ENCODE data around the gene CENPX. TPM values are rescaled to one million over a fixed set of nuclear protein-coding genes. Genes with fewer than 3 reads are reported as not detected.

CENPX gene
- total and polyA plus RNA-seq, 2 of the 13 experiments (the other 11 are each of a cell fraction or from before 2014, with no cell fraction given), result 92.7 to 170 TPM

DNA sequence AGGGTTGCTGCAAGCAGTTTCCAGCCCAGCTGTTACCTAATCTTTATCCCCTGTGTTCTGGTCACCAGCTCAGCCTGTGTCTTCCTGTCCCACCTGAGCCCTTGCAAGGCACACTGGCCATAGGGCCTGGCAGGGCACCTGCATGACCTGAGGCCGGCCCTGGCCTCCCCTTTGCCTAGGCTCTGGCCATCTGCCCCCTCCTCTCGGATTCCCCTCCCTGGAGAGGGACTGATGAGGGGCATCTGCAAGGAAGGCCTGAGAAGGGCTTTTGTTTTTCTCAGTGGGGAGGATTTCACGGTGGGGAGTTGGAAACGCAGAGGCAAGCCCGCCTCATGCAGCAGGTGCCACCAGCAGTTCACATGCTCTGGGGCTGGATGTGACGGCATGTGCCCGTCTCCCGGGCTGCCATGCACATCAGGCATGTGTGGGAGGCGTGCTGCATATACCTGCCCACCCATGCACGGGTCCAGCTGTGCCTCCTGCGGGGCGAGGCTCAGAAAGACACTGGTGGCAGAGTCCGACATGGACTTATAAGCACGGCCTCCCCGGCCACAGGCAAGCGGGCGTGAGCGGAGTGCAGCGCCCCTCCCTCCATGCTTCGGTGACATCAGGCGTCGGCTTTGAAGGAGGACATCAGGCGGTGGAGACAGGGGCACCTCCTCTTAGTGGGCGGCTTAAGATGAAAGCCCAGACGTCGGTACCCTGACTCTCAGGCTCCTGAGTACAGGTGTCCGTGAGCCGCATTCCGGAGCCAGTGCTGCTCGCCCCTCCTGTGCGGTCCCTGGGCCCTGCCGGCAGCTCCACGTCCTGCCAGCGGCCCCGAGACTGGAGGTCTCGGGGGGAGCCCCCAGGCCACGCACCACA is 28.7 kb downstream of the CENPX start (continued):
- TF ChIP-seq SRSF9 (IDR thresholded peaks at IDR 0.05; ENCODE audit: borderline replicate concordance, insufficient read depth, low read depth, low read length, poor library complexity, severe bottlenecking) (no peak), ZNF232 (CRISPR knock-in tag; IDR thresholded peaks at IDR 0.05; ENCODE audit: borderline replicate concordance) (0 out of 2 replicates have a peak, but pooled peaks have one; percentile 8), AKNA (CRISPR knock-in tag; IDR thresholded peaks at IDR 0.05; ENCODE audit: borderline replicate concordance) (no peak), ZFY (CRISPR knock-in tag; IDR thresholded peaks at IDR 0.05) (0 out of 2 replicates have a peak, but pooled peaks have one; percentile 56), ZBTB42 (CRISPR knock-in tag; IDR thresholded peaks at IDR 0.05) (0 out of 2 replicates have a peak, but pooled peaks have one; percentile 77), HOXA7 (CRISPR knock-in tag; IDR thresholded peaks at IDR 0.05) (no peak), ZNF160 (CRISPR knock-in tag; IDR thresholded peaks at IDR 0.05) (no peak), ZNF556 (CRISPR knock-in tag; IDR thresholded peaks at IDR 0.05; ENCODE audit: borderline replicate concordance) (no peak; the same call in 1 of the 2 replicates), SIN3A (IDR thresholded peaks at IDR 0.05; ENCODE audit: borderline replicate concordance, low read depth, low read length) (peak; percentile 34; the same call in 1 of the 2 replicates), ZNF138 (CRISPR knock-in tag; IDR thresholded peaks at IDR 0.05; ENCODE audit: low read depth) (no peak), TP53 (CRISPR knock-in tag; conservative IDR thresholded peaks at IDR 0.05) (0 out of 2 replicates have a peak, but pooled peaks have one; percentile 28), ZNF883 (CRISPR knock-in tag; IDR thresholded peaks at IDR 0.05; ENCODE audit: not compliant biosample characterization) (no peak), ELF1 (CRISPR knock-in tag; IDR thresholded peaks at IDR 0.05) (no peak), ZFP41 (CRISPR knock-in tag; IDR thresholded peaks at IDR 0.05; ENCODE audit: borderline replicate concordance) (no peak; the same call in 1 of the 2 replicates), ZFP90 (CRISPR knock-in tag; IDR thresholded peaks at IDR 0.05; ENCODE audit: borderline replicate concordance) (peak; percentile 37), ZNF841 (CRISPR knock-in tag; IDR thresholded peaks at IDR 0.05; ENCODE audit: borderline replicate concordance) (no peak), ZBTB38 (CRISPR knock-in tag; IDR thresholded peaks at IDR 0.05) (peak; percentile 89)
- TF ChIP-seq, protein P1, sequence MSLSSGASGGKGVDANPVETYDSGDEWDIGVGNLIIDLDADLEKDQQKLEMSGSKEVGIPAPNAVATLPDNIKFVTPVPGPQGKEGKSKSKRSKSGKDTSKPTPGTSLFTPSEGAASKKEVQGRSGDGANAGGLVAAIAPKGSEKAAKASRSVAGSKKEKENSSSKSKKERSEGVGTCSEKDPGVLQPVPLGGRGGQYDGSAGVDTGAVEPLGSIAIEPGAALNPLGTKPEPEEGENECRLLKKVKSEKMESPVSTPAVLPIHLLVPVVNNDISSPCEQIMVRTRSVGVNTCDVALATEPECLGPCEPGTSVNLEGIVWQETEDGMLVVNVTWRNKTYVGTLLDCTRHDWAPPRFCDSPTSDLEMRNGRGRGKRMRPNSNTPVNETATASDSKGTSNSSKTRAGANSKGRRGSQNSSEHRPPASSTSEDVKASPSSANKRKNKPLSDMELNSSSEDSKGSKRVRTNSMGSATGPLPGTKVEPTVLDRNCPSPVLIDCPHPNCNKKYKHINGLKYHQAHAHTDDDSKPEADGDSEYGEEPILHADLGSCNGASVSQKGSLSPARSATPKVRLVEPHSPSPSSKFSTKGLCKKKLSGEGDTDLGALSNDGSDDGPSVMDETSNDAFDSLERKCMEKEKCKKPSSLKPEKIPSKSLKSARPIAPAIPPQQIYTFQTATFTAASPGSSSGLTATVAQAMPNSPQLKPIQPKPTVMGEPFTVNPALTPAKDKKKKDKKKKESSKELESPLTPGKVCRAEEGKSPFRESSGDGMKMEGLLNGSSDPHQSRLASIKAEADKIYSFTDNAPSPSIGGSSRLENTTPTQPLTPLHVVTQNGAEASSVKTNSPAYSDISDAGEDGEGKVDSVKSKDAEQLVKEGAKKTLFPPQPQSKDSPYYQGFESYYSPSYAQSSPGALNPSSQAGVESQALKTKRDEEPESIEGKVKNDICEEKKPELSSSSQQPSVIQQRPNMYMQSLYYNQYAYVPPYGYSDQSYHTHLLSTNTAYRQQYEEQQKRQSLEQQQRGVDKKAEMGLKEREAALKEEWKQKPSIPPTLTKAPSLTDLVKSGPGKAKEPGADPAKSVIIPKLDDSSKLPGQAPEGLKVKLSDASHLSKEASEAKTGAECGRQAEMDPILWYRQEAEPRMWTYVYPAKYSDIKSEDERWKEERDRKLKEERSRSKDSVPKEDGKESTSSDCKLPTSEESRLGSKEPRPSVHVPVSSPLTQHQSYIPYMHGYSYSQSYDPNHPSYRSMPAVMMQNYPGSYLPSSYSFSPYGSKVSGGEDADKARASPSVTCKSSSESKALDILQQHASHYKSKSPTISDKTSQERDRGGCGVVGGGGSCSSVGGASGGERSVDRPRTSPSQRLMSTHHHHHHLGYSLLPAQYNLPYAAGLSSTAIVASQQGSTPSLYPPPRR (CRISPR knock-in tag; IDR thresholded peaks at IDR 0.05; ENCODE audit: borderline replicate concordance), result peak; percentile 61; the same call in 1 of the 2 replicates

Data from HepG2 (cell line).